NK-92 (cell line): Measurements from ENCODE around the gene GAB2.

Source experiments
- DNase-seq: peaks from one replicate; lab custom pipeline; 2025; ENCODE audit not compliant: unreplicated experiment; lab: John Stamatoyannopoulos, UW

GAB2 gene

GRCh38 chr11:78346799-78347198 is 70.8 kb downstream of the GAB2 start:
- no peak for DNase-seq

GRCh38 chr11:78345450-78345849 is 72.2 kb downstream of the GAB2 start:
- no peak for DNase-seq

GRCh38 chr11:78344676-78345075 is 72.9 kb downstream of the GAB2 start:
- no peak for DNase-seq

GRCh38 chr11:78344094-78344493 is 73.5 kb downstream of the GAB2 start:
- DNase-seq, result no peak

- DNase-seq, result no peak
These were observed 74.3 kb downstream of the GAB2 start for GRCh38 chr11:78343303-78343702.

- DNase-seq, result no peak
These were observed 75.8 kb downstream of the GAB2 start for GRCh38 chr11:78341841-78342240.

GRCh38 chr11:78340530-78340929 is 77.1 kb downstream of the GAB2 start:
- no peak for DNase-seq

- DNase-seq, result no peak
These were observed 77.7 kb downstream of the GAB2 start for GRCh38 chr11:78339945-78340344.

GRCh38 chr11:78339483-78339882 is 78.1 kb downstream of the GAB2 start:
- DNase-seq, result no peak

- DNase-seq, result no peak
These were observed 78.9 kb downstream of the GAB2 start for GRCh38 chr11:78338702-78339101.

- no peak for DNase-seq
These were observed 79.5 kb downstream of the GAB2 start for GRCh38 chr11:78338138-78338537.

- no peak for DNase-seq
These were observed 80.1 kb downstream of the GAB2 start for GRCh38 chr11:78337554-78337924.

GRCh38 chr11:78336877-78337553 is 80.6 kb downstream of the GAB2 start:
- no peak for DNase-seq

- no peak for DNase-seq
These were observed 83.5 kb downstream of the GAB2 start for GRCh38 chr11:78334109-78334508.

GRCh38 chr11:78332872-78333271 is 84.7 kb downstream of the GAB2 start:
- DNase-seq, result no peak

GRCh38 chr11:78332174-78332866 is 85.3 kb downstream of the GAB2 start:
- no peak for DNase-seq

GRCh38 chr11:78331711-78332110 is 85.9 kb downstream of the GAB2 start:
- no peak for DNase-seq

GRCh38 chr11:78330361-78330760 is 87.3 kb downstream of the GAB2 start:
- DNase-seq, result no peak

GRCh38 chr11:78327945-78328344 is 89.7 kb downstream of the GAB2 start:
- DNase-seq, result no peak

- no peak for DNase-seq
These were observed 92.3 kb downstream of the GAB2 start for GRCh38 chr11:78325274-78325781.

- DNase-seq, result no peak
These were observed 94.3 kb downstream of the GAB2 start for GRCh38 chr11:78323363-78323762.

- DNase-seq, result no peak
These were observed 98.1 kb downstream of the GAB2 start for GRCh38 chr11:78319453-78319955.
